SK-N-SH treated with all-trans-retinoic acid at 6 μM for 48 hours (cell line): ENCODE measurements around the gene KIAA0513.

Experiments used
- CREB5 ChIP-seq: fragments of 250-450 bp; sonication (Bioruptor Pico); IDR thresholded peaks from 2 replicates; pipeline ENCODE4 v1.5.1; 2020; ENCODE audit warnings: low read depth, mild to moderate bottlenecking, moderate library complexity
- GLIS3 ChIP-seq: fragments of 250-450 bp; sonication (Bioruptor Pico); IDR thresholded peaks from 2 replicates; pipeline ENCODE4 v1.5.0; 2020; ENCODE audit warnings: mild to moderate bottlenecking, moderate library complexity
- OSR1 ChIP-seq: fragments of 250-450 bp; sonication (Bioruptor Pico); IDR thresholded peaks from 2 replicates; pipeline ENCODE4 v1.8.0; 2022; ENCODE audit warnings: moderate library complexity, mild to moderate bottlenecking, inconsistent platforms
- RARB ChIP-seq: fragments of 250-450 bp; sonication (Bioruptor Pico); IDR thresholded peaks from 2 replicates; pipeline ENCODE4 v1.8.0; 2021; ENCODE audit warnings: mild to moderate bottlenecking, moderate library complexity
- ZFP30 ChIP-seq: fragments of 450-650 bp; formaldehyde crosslinking; IDR thresholded peaks from 2 replicates; pipeline ENCODE4 v1.5.0; 2022; ENCODE audit warnings: mild to moderate bottlenecking, moderate library complexity

DNA sequence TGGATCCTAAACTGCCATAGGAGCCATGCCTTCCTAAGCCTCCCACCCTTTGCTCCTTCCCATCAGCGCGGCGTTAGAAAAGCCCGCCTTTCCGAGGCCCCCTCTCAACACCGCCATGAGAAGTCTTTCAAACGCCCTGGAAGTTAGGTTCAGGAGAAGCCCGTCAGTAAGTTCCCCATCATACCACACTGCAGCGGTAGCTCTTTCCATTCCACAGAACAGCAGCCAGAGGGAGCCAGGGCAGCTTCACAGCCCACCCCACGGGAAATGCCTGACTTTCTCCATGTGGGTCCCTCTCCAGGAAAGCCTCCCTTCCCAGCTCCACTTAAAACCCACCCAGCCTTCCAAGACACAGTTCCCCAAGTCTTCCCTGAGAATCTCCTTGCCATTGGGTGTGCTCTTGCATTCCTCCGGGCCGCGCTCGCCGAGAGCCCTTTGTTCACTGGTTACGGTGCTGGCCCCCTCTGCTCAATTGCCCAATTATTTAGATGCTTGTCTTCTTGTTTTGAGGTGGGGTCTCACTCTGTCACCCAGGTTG is 28.7 kb downstream of the KIAA0513 start:
- TF ChIP-seq OSR1 (CRISPR knock-in tag) (no peak), CREB5 (CRISPR knock-in tag) (no peak), GLIS3 (no peak), RARB (no peak), ZFP30 (CRISPR knock-in tag) (no peak)
